Activated CD4-positive, CD25-positive, alpha-beta regulatory T cell treated with anti-CD3 and anti-CD28 coated beads, Interleukin-2, amount 50 U/mL, for 16 hours (primary cell): Measurements from ENCODE around the gene DR1.

ENCODE experiments used
- DNase-seq: peaks from one replicate; pipeline ENCODE4 v3.0.0-alpha.2; 2020; ENCODE audit warnings: low read depth, low spot score

The DR1 gene

GRCh38 chr1:93345633-93346420 is at the start of gene DR1:
Gene DR1 (plus strand): TSS chr1:93345907. CDS start chr1:93346646, 739 bp downstream.
- peak; percentile 79 for DNase-seq

- DNase-seq, result no peak
These were observed 49.1 kb upstream of the DR1 start for GRCh38 chr1:93296555-93297154.

GRCh38 chr1:93301131-93301530 is 44.6 kb upstream of the DR1 start:
- no peak for DNase-seq

GRCh38 chr1:93302078-93302477 is 43.6 kb upstream of the DR1 start:
- no peak for DNase-seq

- DNase-seq, result peak; percentile 30
These were observed 41.0 kb upstream of the DR1 start for GRCh38 chr1:93304716-93305138.

GRCh38 chr1:93306920-93307319 is 38.8 kb upstream of the DR1 start:
- no peak for DNase-seq

- DNase-seq, result no peak
These were observed 32.7 kb upstream of the DR1 start for GRCh38 chr1:93313026-93313425.

- no peak for DNase-seq
These were observed 28.5 kb upstream of the DR1 start for GRCh38 chr1:93317207-93317606.

- DNase-seq, result no peak
These were observed 27.8 kb upstream of the DR1 start for GRCh38 chr1:93317943-93318342.

GRCh38 chr1:93321720-93322119 is 24.0 kb upstream of the DR1 start:
- no peak for DNase-seq

GRCh38 chr1:93322349-93322748 is 23.4 kb upstream of the DR1 start:
- no peak for DNase-seq

GRCh38 chr1:93323185-93323820 is 22.4 kb upstream of the DR1 start:
- DNase-seq, result no peak

GRCh38 chr1:93324486-93325464 is 20.9 kb upstream of the DR1 start:
- no peak for DNase-seq

GRCh38 chr1:93328809-93329760 is 16.6 kb upstream of the DR1 start:
- no peak for DNase-seq

GRCh38 chr1:93330196-93330595 is 15.5 kb upstream of the DR1 start:
- DNase-seq, result no peak

- no peak for DNase-seq
These were observed 15.1 kb upstream of the DR1 start for GRCh38 chr1:93330617-93331016.

- DNase-seq, result no peak
These were observed 14.3 kb upstream of the DR1 start for GRCh38 chr1:93331412-93331811.

GRCh38 chr1:93332368-93332767 is 13.3 kb upstream of the DR1 start:
- DNase-seq, result no peak

- DNase-seq, result no peak
These were observed 7.1 kb upstream of the DR1 start for GRCh38 chr1:93338387-93339146.
